GM18502 (cell line): ENCODE data around the gene CDH5.

Source experiments
- ATAC-seq: cut with Tn5 transposase; IDR thresholded peaks from one replicate; pipeline ENCODE4 v1.9.1; 2021; ENCODE audit warnings: mild to moderate bottlenecking; ENCODE audit not compliant: unreplicated experiment, poor library complexity

Gene CDH5

GRCh38 chr16:66389256-66390176, 23.0 kb downstream of the CDH5 start:
- ATAC-seq, result no peak

DNA sequence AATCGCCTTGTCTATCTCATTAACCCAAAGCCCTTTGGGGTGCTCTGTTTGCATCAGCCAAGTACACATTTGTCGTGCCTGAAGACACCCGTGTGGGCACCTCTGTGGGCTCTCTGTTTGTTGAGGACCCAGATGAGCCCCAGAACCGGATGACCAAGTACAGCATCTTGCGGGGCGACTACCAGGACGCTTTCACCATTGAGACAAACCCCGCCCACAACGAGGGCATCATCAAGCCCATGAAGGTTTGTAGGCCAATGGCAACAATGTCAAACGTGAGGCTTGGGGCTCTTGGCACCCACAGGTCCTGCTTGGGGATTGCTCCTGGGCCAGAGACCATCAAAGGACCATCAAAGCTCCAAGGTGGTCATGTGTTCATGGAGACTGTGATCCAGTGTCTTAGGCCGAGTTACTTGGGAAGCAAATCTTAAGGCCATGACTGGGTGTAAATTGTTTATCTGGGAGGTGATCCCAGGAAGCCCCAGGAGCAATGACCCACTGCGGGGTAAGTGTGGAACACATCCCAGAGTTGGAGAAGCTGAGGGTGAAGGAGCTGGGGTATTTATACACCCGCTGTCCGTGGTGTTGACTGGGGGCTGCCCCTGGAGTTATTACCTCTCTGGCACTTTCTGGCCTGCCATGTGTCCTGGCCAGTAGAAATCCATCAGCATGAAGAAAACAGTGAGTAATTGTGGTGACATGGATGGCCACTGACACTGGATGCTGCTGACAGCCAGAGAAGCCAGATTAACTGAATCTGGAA, 24.0 kb downstream of the CDH5 start:
- no peak for ATAC-seq

DNA sequence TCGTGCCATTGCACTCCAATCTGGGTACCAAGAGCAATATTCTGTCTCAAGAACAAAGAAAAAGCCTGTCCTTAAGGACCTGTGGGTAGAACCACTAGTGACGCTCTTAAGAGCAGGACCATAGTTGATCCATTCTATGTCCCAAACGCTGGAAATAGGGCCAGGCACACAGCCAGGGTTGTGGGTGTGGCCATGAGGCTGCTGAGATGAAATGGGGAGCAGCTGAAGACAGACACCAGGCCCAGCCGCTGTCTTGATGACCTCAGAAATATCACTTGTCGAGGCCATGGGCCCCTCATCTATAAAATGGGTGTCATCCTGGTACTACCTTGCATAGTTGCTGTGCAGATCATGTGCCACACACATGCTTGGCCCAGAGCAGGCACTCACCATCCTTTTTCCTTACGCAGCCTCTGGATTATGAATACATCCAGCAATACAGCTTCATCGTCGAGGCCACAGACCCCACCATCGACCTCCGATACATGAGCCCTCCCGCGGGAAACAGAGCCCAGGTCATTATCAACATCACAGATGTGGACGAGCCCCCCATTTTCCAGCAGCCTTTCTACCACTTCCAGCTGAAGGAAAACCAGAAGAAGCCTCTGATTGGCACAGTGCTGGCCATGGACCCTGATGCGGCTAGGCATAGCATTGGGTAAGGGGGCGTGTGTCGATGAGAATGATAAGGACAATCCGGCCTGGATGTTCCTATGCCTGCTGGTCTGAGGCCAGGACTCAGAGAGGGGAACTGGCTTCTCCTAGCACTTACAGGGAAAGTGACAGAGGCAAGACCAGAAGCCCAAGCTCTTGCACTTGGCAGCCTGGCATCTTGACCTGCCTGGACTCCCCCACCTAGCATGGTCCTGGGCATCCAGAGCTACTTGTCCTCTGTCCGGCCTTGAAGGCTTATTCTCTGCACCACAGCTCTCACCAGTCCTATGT, 25.5 kb downstream of the CDH5 start:
- ATAC-seq, result no peak

GRCh38 chr16:66395806-66396555, 29.5 kb downstream of the CDH5 start:
- no peak for ATAC-seq

- no peak for ATAC-seq
These were observed 31.4 kb downstream of the CDH5 start for GRCh38 chr16:66397736-66398433.

GRCh38 chr16:66399031-66399430, 32.5 kb downstream of the CDH5 start:
- no peak for ATAC-seq

DNA sequence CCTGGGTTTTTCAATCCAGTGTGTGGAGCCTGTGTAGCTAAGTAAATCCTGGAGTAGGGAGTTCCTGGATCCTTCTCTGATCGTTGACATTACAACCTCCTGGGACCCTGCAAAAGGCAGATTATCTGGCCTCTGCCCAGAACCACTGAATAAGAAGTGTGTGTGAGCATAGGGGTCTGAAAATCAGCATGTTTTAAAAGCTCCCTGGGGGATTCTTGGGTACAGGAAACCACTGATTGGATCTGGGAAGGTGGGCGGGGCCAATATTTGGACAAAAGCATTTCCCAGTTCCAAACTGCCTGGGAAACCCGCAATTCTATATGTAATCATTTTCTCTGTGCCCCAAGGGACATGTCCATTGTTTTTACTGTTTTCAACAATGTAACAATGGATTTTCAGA, 33.4 kb downstream of the CDH5 start:
- ATAC-seq, result no peak

DNA sequence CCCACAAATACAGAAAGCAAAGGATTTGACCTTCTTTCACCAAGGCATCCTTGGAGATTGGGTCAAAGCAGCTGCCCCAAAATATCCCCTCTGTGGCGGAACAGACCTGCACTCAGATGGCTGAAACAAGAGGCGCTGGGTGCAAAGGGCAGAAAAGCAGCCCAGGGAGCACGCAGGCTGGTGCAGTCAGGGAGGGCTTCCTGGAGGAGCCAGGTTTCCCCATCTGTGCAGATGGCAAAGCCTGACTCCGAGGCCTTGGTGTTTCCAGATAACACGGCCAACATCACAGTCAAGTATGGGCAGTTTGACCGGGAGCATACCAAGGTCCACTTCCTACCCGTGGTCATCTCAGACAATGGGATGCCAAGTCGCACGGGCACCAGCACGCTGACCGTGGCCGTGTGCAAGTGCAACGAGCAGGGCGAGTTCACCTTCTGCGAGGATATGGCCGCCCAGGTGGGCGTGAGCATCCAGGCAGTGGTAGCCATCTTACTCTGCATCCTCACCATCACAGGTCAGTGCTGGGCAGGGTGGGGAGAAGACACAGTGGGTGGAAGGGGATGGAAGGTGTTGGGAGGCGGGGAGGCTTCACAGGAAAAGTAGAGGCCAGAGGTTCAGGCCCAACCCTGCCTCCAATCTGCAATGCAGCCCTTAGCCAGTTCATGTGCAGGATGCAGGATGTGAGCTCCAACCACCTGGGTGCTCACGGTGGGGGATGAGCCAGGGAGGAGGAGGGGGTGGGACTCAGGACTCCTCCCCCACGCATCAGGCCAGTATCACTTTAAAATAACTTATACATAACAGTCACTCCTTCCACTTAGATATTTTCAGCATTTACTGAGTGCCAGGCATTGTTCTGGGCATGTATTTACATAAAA, 34.3 kb downstream of the CDH5 start:
- ATAC-seq, result no peak

DNA sequence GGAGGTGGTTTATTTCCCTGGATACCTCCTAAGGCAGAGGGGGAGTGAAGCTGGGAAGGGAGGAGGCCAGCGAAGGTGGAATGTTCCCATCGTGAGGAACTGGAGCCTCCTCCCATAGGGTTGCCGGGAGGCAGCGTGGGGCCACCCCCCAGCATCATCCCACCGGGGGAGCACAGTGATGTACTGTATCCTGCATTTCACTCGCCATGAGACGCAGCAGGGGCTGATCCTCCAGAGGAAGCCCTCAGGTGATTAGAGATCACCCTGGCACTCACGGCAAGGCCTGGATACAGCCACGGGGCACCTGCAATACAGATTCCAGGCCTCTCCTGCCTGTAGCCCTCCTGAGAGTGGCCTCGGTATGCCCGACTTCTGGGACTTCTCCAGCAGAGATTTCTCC, 35.1 kb downstream of the CDH5 start:
- ATAC-seq, result no peak

GRCh38 chr16:66402166-66402565, 35.7 kb downstream of the CDH5 start:
- no peak for ATAC-seq

- ATAC-seq, result no peak
These were observed 36.2 kb downstream of the CDH5 start for GRCh38 chr16:66402591-66403230.

DNA sequence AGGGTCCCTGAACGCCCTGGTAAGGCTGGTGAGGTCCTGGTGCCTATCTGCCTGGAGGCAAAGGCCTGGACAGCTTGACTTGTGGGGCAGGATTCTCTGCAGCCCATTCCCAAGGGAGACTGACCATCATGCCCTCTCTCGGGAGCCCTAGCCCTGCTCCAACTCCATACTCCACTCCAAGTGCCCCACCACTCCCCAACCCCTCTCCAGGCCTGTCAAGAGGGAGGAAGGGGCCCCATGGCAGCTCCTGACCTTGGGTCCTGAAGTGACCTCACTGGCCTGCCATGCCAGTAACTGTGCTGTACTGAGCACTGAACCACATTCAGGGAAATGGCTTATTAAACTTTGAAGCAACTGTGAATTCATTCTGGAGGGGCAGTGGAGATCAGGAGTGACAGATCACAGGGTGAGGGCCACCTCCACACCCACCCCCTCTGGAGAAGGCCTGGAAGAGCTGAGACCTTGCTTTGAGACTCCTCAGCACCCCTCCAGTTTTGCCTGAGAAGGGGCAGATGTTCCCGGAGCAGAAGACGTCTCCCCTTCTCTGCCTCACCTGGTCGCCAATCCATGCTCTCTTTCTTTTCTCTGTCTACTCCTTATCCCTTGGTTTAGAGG, 37.1 kb downstream of the CDH5 start:
- no peak for ATAC-seq

GRCh38 chr16:66405057-66405783, 38.7 kb downstream of the CDH5 start:
- ATAC-seq, result no peak

DNA sequence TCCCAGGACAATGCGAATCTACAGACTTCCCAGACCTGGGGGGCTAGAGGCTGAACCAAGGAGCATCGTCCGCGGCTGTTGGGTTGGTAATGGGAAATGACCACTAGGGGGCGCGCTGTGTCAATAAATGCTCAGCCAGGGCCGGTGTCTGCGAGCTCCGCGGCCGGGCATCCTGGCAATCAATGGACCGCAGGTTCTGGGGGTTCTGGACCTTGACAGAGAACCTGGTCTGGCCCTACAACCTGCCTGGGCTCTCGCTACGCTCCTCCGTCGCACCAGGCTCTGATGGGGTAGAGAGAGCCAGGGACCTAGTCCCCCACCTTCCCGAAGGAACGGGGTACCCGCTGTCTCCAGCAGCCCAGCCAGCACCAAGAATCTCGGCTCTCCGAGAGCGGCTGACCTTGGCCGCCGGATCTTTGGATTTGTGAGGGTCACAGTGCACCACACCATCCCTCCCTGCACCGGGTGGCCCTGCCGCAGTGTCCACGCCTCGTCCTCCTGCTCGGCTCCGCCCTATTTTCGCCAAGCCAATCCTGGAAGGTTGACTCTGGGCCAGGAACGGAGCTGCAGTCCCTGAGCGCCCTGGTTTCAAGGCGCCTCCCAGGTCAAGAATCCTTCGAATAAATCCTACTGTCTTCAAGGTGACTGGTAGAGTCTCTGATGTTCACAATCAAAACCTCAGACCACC, 40.2 kb downstream of the CDH5 start:
- ATAC-seq, result peak; percentile 85

DNA sequence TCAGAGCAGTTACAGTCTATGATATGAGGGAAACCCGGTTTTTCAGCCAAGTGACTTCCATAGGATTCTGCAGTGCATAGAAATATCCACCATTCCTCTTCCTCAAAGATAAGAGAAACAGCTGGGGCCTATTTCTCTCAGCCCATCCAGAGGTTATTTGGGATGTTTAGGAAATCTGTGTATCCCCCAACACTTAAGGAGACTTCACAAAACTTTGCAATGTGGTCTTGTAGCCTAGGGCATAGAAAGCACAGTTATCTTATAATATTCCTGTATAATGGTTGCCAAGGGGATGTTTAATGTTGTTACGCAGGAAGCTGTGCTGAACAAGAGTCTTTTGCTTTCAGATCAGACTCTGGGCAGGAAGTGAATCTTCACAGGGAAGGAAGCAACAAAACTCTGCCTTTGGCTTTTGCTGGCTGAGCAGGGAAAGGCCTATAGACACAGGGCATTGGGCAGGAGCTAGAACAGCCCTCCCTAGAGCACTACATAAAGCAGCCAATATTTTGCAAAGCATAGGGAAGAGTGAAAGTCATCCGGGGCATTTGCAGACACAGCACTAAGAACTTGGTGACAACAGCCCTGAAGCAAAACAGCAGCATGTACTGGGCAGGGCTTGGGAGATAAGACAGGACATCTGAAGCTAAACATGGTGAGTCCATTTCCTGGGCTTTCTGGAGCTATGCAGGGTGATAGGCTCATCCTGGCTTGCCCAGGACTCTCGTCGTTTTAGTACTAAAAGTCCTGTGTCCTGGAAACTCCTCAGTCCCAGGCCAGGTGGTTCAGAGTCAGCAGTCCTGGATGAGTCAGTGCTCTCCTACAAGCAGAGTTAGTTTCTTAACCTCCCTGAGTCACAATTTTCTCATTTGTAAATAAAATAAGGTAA, 41.9 kb downstream of the CDH5 start:
- ATAC-seq, result no peak
